ENCODE measurements around the gene CFAP97D1. TPM values are rescaled to one million over a fixed set of nuclear protein-coding genes. Genes with fewer than 3 reads are reported as not detected.

CFAP97D1 gene
- total and polyA plus RNA-seq, 10 of the 15 experiments (the other 5 are each of a cell fraction or from before 2014, with no cell fraction given): 0.13 TPM; not detected in 9

- Histone ChIP-seq H3K4me3 (no peak overlapping the region), H3K9ac (ENCODE audit: control insufficient read depth, insufficient read depth, low read length) (no peak overlapping the region), H3K27ac (ENCODE audit: control insufficient read depth, insufficient read depth) (no peak overlapping the region), H3K4me1 (ENCODE audit: control insufficient read depth, insufficient read depth, low read length) (no peaks in the 10 kb centered on the region), H3K79me2 (ENCODE audit: control insufficient read depth, insufficient read depth, low read length) (no peaks in the 10 kb centered on the region), H3K27me3 (replicated peaks in 1 of 2; ENCODE audit: control insufficient read depth in 2 of 2, insufficient read depth in 2 of 2, low read length in 1 of 2) (peaks cover 2 to 3% of the 10 kb centered on the region in 2 experiments), H2AFZ (ENCODE audit: control insufficient read depth, low read depth, low read length) (no peak overlapping the region), H4K20me1 (ENCODE audit: control insufficient read depth, insufficient read depth) (no peaks in the 10 kb centered on the region), H3K4me2 (ENCODE audit: control insufficient read depth, insufficient read depth) (no peak overlapping the region), H3K9me3 (replicated peaks; ENCODE audit: control insufficient read depth, insufficient read depth, low read length) (no peaks in the 10 kb centered on the region), H3K36me3 (ENCODE audit: control insufficient read depth in 2 of 2, insufficient read depth in 2 of 2, low read length in 1 of 2) (no peaks in the 10 kb centered on the region)
- intact Hi-C loops (cut with micrococcal nuclease; ENCODE audit: unreplicated experiment): no loop called here
- POLR2A ChIA-PET: no interaction called here
- ATAC-seq (no peak), DNase-seq (ENCODE audit: low read depth, low spot score) (no peak), FAIRE-seq (no peak)
- CTCF ChIA-PET: interaction anchor here (0.6 kb wide), 1 partner anchor 83 kb away, joined by 4 read pairs; no protein-coding TSS in a partner anchor
- no TSS peak for BruUV-seq (replicated peaks)
- in situ Hi-C loops (cut with MboI): no loop called here
- WGBS (ENCODE audit: insufficient coverage, insufficient replicate concordance, low lambda C conversion rate, missing lambda C conversion rate): 3% methylated on average over 3 of the region's 3 CpGs
- RAD21 ChIA-PET (ENCODE audit: unreplicated experiment): no interaction called here
- TF ChIP-seq IRF3 (IDR thresholded peaks at IDR 0.05) (no peak), CBX5 (IDR thresholded peaks at IDR 0.05; ENCODE audit: low read depth) (no peak), SIN3A (IDR thresholded peaks at IDR 0.05; ENCODE audit: low read depth, low read length) (no peak), SUPT20H (IDR thresholded peaks at IDR 0.05; ENCODE audit: borderline replicate concordance, control insufficient read depth, low read depth, low read length) (no peak), STAT3 (IDR thresholded peaks at IDR 0.05; ENCODE audit: low read depth, low read length) (no peak), MYB (IDR thresholded peaks at IDR 0.05; ENCODE audit: borderline replicate concordance, low read depth, low read length) (no peak), DPF2 (IDR thresholded peaks at IDR 0.05) (no peak), HCFC1 (IDR thresholded peaks at IDR 0.05; ENCODE audit: low read length) (no peak), SMAD1 (IDR thresholded peaks at IDR 0.05; ENCODE audit: low read depth, partially characterized antibody) (no peak), ZBTB11 (CRISPR knock-in tag; IDR thresholded peaks at IDR 0.05) (no peak), HDAC6 (IDR thresholded peaks at IDR 0.05; ENCODE audit: unreplicated experiment) (no peak), ZNF24 (IDR thresholded peaks at IDR 0.05) (no peak), FOXM1 (IDR thresholded peaks at IDR 0.05; ENCODE audit: low read depth, low read length) (no peak)
- SMC1A ChIA-PET (ENCODE audit: uncharacterized antibody, unreplicated experiment): no interaction called here
Measured at GRCh38 chr17:43813386-43813785, 33.2 kb downstream of the CFAP97D1 start.

Measured in GM12878 (cell line).